HepG2 (cell line): Measurements from ENCODE around the gene SLC12A3. TPM values are rescaled to one million over a fixed set of nuclear protein-coding genes. Genes with fewer than 3 reads are reported as not detected.

ENCODE experiments used
- ATAC-seq: fragments of 200-7000 bp; cut with Tn5 transposase; 3 replicates; pipeline ENCODE4 v1.9.1; 2020; ENCODE audit warnings: mild to moderate bottlenecking, moderate library complexity
- BruUV-seq: library from RNA; stranded (reverse); fragments of 400-500 nt; replicated peaks from 2 replicates; lab custom pipeline; 2021; lab: Mats Ljungman, UMichigan
- CTCF ChIA-PET: fragments of 300-600 bp; formaldehyde crosslinking; extraction: SDS; loops from one replicate; lab custom pipeline; 2021; ENCODE audit warnings: low total read pairs, inconsistent platforms, low intra/inter-chr PET ratio; lab: Yijun Ruan, JAX
- POLR2A ChIA-PET: fragments of 350-600 bp; sonication (Branson Sonifier 250); formaldehyde crosslinking; loops from one replicate; lab custom pipeline; 2020; ENCODE audit warnings: antibody characterized with exemption, inconsistent platforms; lab: Yijun Ruan, JAX
- DNase-seq: peaks from one replicate; pipeline ENCODE4 v3.0.0-alpha.2; 2015; ENCODE audit warnings: low spot score
- FAIRE-seq: peaks from 3 replicates; lab custom pipeline; 2011; peaks lifted over from hg19 to GRCh38; lab: Jason Lieb, UNC
- H2AFZ ChIP-seq: one replicate; pipeline ENCODE4 v1.6.1; 2011; ENCODE audit warnings: low read length, inconsistent platforms
- H3K27ac ChIP-seq: fragments of 300-600 bp; 3 replicates; pipeline ENCODE4 v1.8.0; 2011; ENCODE audit warnings: mixed run types, mild to moderate bottlenecking, mixed read lengths, low read length, inconsistent platforms; ENCODE audit not compliant: insufficient read depth; ENCODE audit errors: extremely low read length
- H3K27me3 ChIP-seq, 2 experiments: fragments of 200-600 bp in 1 of 2; 2 replicates in 1 of 2; 3 replicates in 1 of 2; pipeline versions ENCODE4 v1.6.0 to v1.8.0; 2011; ENCODE audit warnings: low read length in 2 of 2, mild to moderate bottlenecking in 2 of 2, moderate library complexity in 2 of 2, inconsistent platforms in 1 of 2; ENCODE audit not compliant: insufficient read depth in 2 of 2, control insufficient read depth in 1 of 2
- H3K36me3 ChIP-seq, 2 experiments: fragments of 200-600 bp in 1 of 2; replicated peaks in 1 of 2; 2 replicates in 1 of 2; 3 replicates in 1 of 2; pipeline versions ENCODE4 v1.5.1 to v1.8.0; 2011; ENCODE audit warnings: low read length in 2 of 2, inconsistent platforms in 1 of 2; ENCODE audit not compliant: insufficient read depth in 2 of 2, control insufficient read depth in 1 of 2
- H3K4me1 ChIP-seq: 2 replicates; pipeline ENCODE4 v1.5.1; 2012; ENCODE audit warnings: low read length, inconsistent platforms; ENCODE audit not compliant: insufficient read depth
- H3K4me2 ChIP-seq: 2 replicates; pipeline ENCODE4 v1.6.0; 2011; ENCODE audit warnings: low read depth, low read length, inconsistent platforms
- H3K4me3 ChIP-seq, 3 experiments: fragments of 200-600 bp in 1 of 3; sonication (generic), shearing (Covaris generic) in 1 of 3; replicated peaks in 1 of 3; 2 replicates each; pipeline ENCODE4 v1.5.1; 2011 to 2016; ENCODE audit warnings: low read length in 3 of 3, inconsistent platforms in 2 of 3, low read depth in 2 of 3, mild to moderate bottlenecking in 2 of 3, control low read depth in 1 of 3, mixed read lengths in 1 of 3; ENCODE audit not compliant: insufficient read depth in 1 of 3
- H3K79me2 ChIP-seq: one replicate; pipeline ENCODE4 v1.6.1; 2011; ENCODE audit warnings: low read length, inconsistent platforms; ENCODE audit not compliant: insufficient read depth
- H3K9ac ChIP-seq: 2 replicates; pipeline ENCODE4 v1.6.0; 2011; ENCODE audit warnings: mild to moderate bottlenecking, low read depth, low read length, inconsistent platforms; ENCODE audit not compliant: insufficient read depth
- H3K9me3 ChIP-seq: 2 replicates; pipeline ENCODE4 v1.5.1; 2012; ENCODE audit warnings: mild to moderate bottlenecking, low read length
- H4K20me1 ChIP-seq: 2 replicates; pipeline ENCODE4 v1.6.0; 2011; ENCODE audit warnings: inconsistent platforms, mild to moderate bottlenecking, low read length, moderate library complexity; ENCODE audit not compliant: insufficient read depth
- ARID4A ChIP-seq: sonication (generic); formaldehyde crosslinking; IDR thresholded peaks from 2 replicates; pipeline ENCODE4 v1.5.0; 2020; ENCODE audit warnings: mild to moderate bottlenecking, missing genetic modification reagents, borderline replicate concordance
- KDM5B ChIP-seq: sonication (generic); formaldehyde crosslinking; IDR thresholded peaks from 2 replicates; pipeline ENCODE4 v1.4.0; 2020; ENCODE audit warnings: missing genetic modification reagents, mild to moderate bottlenecking, borderline replicate concordance
- KMT2B ChIP-seq: IDR thresholded peaks from 2 replicates; pipeline ENCODE4 v1.6.1; 2016; ENCODE audit warnings: missing genetic modification reagents, missing compliant biosample characterization
- SALL1 ChIP-seq: sonication (generic); formaldehyde crosslinking; IDR thresholded peaks from 2 replicates; pipeline ENCODE4 v1.8.0; 2022; ENCODE audit warnings: mild to moderate bottlenecking, missing genetic modification reagents
- SRY ChIP-seq: sonication (generic); formaldehyde crosslinking; IDR thresholded peaks from 2 replicates; pipeline ENCODE4 v1.8.0; 2022; ENCODE audit warnings: mild to moderate bottlenecking, missing genetic modification reagents
- TAF1 ChIP-seq: sonication (generic); formaldehyde crosslinking; IDR thresholded peaks from 2 replicates; pipeline ENCODE4 v1.4.0; 2020; ENCODE audit warnings: missing genetic modification reagents
- TEAD2 ChIP-seq: sonication (generic); formaldehyde crosslinking; IDR thresholded peaks from 2 replicates; pipeline ENCODE4 v1.9.0; 2021; ENCODE audit warnings: missing genetic modification reagents
- TFE3 ChIP-seq: IDR thresholded peaks from 2 replicates; pipeline ENCODE4 v1.6.1; 2016
- THAP8 ChIP-seq: sonication (generic); formaldehyde crosslinking; IDR thresholded peaks from 2 replicates; pipeline ENCODE4 v1.5.1; 2020; ENCODE audit warnings: missing genetic modification reagents, mild to moderate bottlenecking, borderline replicate concordance
- ZBTB25 ChIP-seq: IDR thresholded peaks from 2 replicates; pipeline ENCODE4 v1.6.1; 2018; ENCODE audit warnings: missing genetic modification reagents
- ZFP37 ChIP-seq: sonication (generic); formaldehyde crosslinking; IDR thresholded peaks from 2 replicates; pipeline ENCODE4 v1.4.0; 2020; ENCODE audit warnings: missing genetic modification reagents, borderline replicate concordance
- ZNF138 ChIP-seq: sonication (generic); formaldehyde crosslinking; IDR thresholded peaks from 2 replicates; pipeline ENCODE4 v1.5.0; 2020; ENCODE audit warnings: mild to moderate bottlenecking, low read depth, missing genetic modification reagents
- ZNF558 ChIP-seq: sonication (generic); formaldehyde crosslinking; IDR thresholded peaks from 2 replicates; pipeline ENCODE4 v1.9.0; 2022; ENCODE audit warnings: mild to moderate bottlenecking, missing genetic modification reagents, borderline replicate concordance
- ZNF577 ChIP-seq: sonication (generic); formaldehyde crosslinking; IDR thresholded peaks from 2 replicates; pipeline ENCODE4 v1.4.0; 2020; ENCODE audit warnings: mild to moderate bottlenecking, low read depth, missing genetic modification reagents, borderline replicate concordance
- ZNF709 ChIP-seq: sonication (generic); formaldehyde crosslinking; IDR thresholded peaks from 2 replicates; pipeline ENCODE4 v1.5.0; 2020; ENCODE audit warnings: mild to moderate bottlenecking, missing genetic modification reagents
- WGBS: methylation state at CpG from one replicate; pipeline ENCODE4 v1.1.6; 2017; ENCODE audit warnings: low lambda C conversion rate; 5-methylcytosine and 5-hydroxymethylcytosine counted together
- in situ Hi-C: cut with HindIII; loops from 2 replicates; pipeline ENCODE4 v1.10.0; 2017; ENCODE audit warnings: low pct_unique_long_range_greater_than_20kb; ENCODE audit not compliant: extremely low pct_ligation_motif_present
- intact Hi-C: fragments of 100-400 bp; cut with micrococcal nuclease; formaldehyde crosslinking; loops from one replicate; pipeline ENCODE4 v1.10.0; 2022; ENCODE audit not compliant: unreplicated experiment
- polyA plus RNA-seq, 8 experiments: library from polyadenylated mRNA; depleted of rRNA in 3 of 8; stranded (reverse) in 7 of 8; unstranded in 1 of 8; fragments of >200 nt; fragmentation: Illumina TruSeq in 4 of 8; extraction: Trizol in 4 of 8; gene quantifications; 2 replicates each; pipeline versions ENCODE4 v1.2.1 to v1.2.3, GENCODE V29; 2011 to 2016; ENCODE audit warnings: low read depth in 4 of 8, missing spikeins in 1 of 8, mixed read lengths in 1 of 8; ENCODE audit not compliant: insufficient read depth in 1 of 8
- total RNA-seq, 5 experiments: library from RNA; depleted of rRNA; stranded (reverse); fragments of >200 nt; fragmentation: Illumina TruSeq; extraction: Trizol; gene quantifications; 2 replicates each; pipeline ENCODE4 v1.2.3, GENCODE V29; 2016; ENCODE audit warnings: low read depth in 1 of 5

Gene SLC12A3
- total and polyA plus RNA-seq, 2 of the 13 experiments (the other 11 are each of a cell fraction or from before 2014, with no cell fraction given) = 6.2 TPM; not detected in 1

GRCh38 chr16:56896244-56896643, 31.2 kb downstream of the SLC12A3 start (continued):
- TF ChIP-seq TAF1 (CRISPR knock-in tag) = no peak
- no peak for TF ChIP-seq ZFP37 (CRISPR knock-in tag)
- no peak for TF ChIP-seq THAP8 (CRISPR knock-in tag)
- TF ChIP-seq ZNF709 = no peak
- TF ChIP-seq SRY (CRISPR knock-in tag) = no peak
- no peak for TF ChIP-seq TFE3

GRCh38 chr16:56897026-56897799, 32.2 kb downstream of the SLC12A3 start:
- H3K27ac ChIP-seq = no peak overlapping the region
- H4K20me1 ChIP-seq = no peaks in the 10 kb centered on the region
- peaks cover 4 to 23% of the 10 kb centered on the region in 2 experiments for H3K27me3 ChIP-seq
- H2AFZ ChIP-seq = no peak overlapping the region
- POLR2A ChIA-PET = interaction anchor here (1.0 kb wide), 1 partner anchor 34 kb away, joined by 5 read pairs; the partner anchor contains the start of gene HERPUD1
- no peaks in the 10 kb centered on the region for H3K36me3 ChIP-seq
- 60% methylated on average over 7 of the region's 8 CpGs for WGBS
- H3K4me2 ChIP-seq = no peak overlapping the region
- H3K9ac ChIP-seq = no peak overlapping the region
- DNase-seq (no peak), FAIRE-seq (no peak), ATAC-seq (peak; percentile 66)
- CTCF ChIA-PET = no interaction called here
- intact Hi-C loops (no loop called here), in situ Hi-C loops (no loop called here)
- no peak overlapping the region for H3K4me3 ChIP-seq
- H3K9me3 ChIP-seq = no peaks in the 10 kb centered on the region
- H3K4me1 ChIP-seq = peaks cover 10% of the 10 kb centered on the region; the same call in 1 of the 2 replicates
- H3K79me2 ChIP-seq = no peaks in the 10 kb centered on the region
- BruUV-seq = no TSS peak
- TF ChIP-seq ZBTB25 (CRISPR knock-in tag) (no peak), ZNF138 (CRISPR knock-in tag) (no peak), KDM5B (CRISPR knock-in tag) (no peak), TEAD2 (no peak), ZNF558 (CRISPR knock-in tag) (no peak), ZNF577 (CRISPR knock-in tag) (no peak), SALL1 (no peak), ARID4A (no peak), KMT2B (CRISPR knock-in tag) (no peak)
